AG04450 (cell line): ENCODE data around the gene MOCS2. TPM values are rescaled to one million over a fixed set of nuclear protein-coding genes. Genes with fewer than 3 reads are reported as not detected.
A peak's percentile ranks its signal among the peaks of the same experiment; 100 is the strongest.

ENCODE experiments used
- CTCF ChIA-PET: fragments of 300-600, 350-600 bp; formaldehyde crosslinking; extraction: SDS; loops from one replicate; lab custom pipeline; 2022; ENCODE audit warnings: antibody characterized with exemption, inconsistent platforms; lab: Charles Lee
- POLR2A ChIA-PET: fragments of 350-600 bp; formaldehyde crosslinking; extraction: SDS; loops from one replicate; lab custom pipeline; 2021; ENCODE audit warnings: antibody characterized with exemption, inconsistent platforms; lab: Yijun Ruan, JAX
- DNase-seq: peaks from one replicate; pipeline ENCODE4 v3.0.0-alpha.2; 2011; ENCODE audit warnings: low read depth, low spot score
- H3K27ac ChIP-seq: one replicate; pipeline ENCODE4 v1.5.1; 2012; ENCODE audit warnings: low read depth, low read length, control low read depth
- H3K27me3 ChIP-seq: one replicate; pipeline ENCODE4 v1.6.0; 2012; ENCODE audit warnings: low read length; ENCODE audit not compliant: control insufficient read depth, insufficient read depth
- H3K4me3 ChIP-seq: 2 replicates; pipeline ENCODE4 v1.5.1; 2011; ENCODE audit warnings: mild to moderate bottlenecking, low read depth, low read length, control low read depth
- H3K9me3 ChIP-seq: 2 replicates; pipeline ENCODE4 v1.5.1; 2012; ENCODE audit warnings: low read length; ENCODE audit not compliant: control insufficient read depth, insufficient read depth
- polyA minus RNA-seq: library from RNA; depleted of rRNA, polyadenylated mRNA; stranded (reverse); fragments of >200 nt; gene quantifications from 2 replicates; pipeline ENCODE4 v1.2.3, GENCODE V29; 2011; rRNA and poly(A)+ RNA removed
- polyA plus RNA-seq: library from polyadenylated mRNA; depleted of rRNA; stranded (reverse); fragments of >200 nt; gene quantifications from 2 replicates; pipeline ENCODE4 v1.2.3, GENCODE V29; 2011; rRNA removed
- TF ChIP-seq, protein P1 (sequence below): IDR thresholded peaks from 2 replicates; pipeline ENCODE4 v1.5.1; 2011; ENCODE audit warnings: low read depth, low read length, control low read depth, inconsistent platforms

The MOCS2 gene, protein sequence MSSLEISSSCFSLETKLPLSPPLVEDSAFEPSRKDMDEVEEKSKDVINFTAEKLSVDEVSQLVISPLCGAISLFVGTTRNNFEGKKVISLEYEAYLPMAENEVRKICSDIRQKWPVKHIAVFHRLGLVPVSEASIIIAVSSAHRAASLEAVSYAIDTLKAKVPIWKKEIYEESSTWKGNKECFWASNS
- 53.3 and 79.6 TPM in 2 replicates for polyA plus RNA-seq
- polyA minus RNA-seq: 13.0 and 19.1 TPM in 2 replicates

GRCh38 chr5:53109443-53110127 is at the start of gene MOCS2:
Gene MOCS2 (minus strand): TSS chr5:53109757. CDS start chr5:53107174, 2,583 bp downstream.
- ChIA-PET POLR2A (interaction anchor here (0.6 kb wide), 1 partner anchor 376 kb away, joined by 3 read pairs; no protein-coding TSS in a partner anchor), CTCF (interaction anchor here (1.0 to 2.4 kb wide), 3 partner anchors 161 to 1134 kb away, joined by 3 to 9 read pairs (median 5); no protein-coding TSS in a partner anchor)
- TF ChIP-seq, protein P1, sequence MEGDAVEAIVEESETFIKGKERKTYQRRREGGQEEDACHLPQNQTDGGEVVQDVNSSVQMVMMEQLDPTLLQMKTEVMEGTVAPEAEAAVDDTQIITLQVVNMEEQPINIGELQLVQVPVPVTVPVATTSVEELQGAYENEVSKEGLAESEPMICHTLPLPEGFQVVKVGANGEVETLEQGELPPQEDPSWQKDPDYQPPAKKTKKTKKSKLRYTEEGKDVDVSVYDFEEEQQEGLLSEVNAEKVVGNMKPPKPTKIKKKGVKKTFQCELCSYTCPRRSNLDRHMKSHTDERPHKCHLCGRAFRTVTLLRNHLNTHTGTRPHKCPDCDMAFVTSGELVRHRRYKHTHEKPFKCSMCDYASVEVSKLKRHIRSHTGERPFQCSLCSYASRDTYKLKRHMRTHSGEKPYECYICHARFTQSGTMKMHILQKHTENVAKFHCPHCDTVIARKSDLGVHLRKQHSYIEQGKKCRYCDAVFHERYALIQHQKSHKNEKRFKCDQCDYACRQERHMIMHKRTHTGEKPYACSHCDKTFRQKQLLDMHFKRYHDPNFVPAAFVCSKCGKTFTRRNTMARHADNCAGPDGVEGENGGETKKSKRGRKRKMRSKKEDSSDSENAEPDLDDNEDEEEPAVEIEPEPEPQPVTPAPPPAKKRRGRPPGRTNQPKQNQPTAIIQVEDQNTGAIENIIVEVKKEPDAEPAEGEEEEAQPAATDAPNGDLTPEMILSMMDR: no peak

GRCh38 chr5:53151713-53152458 is 42.3 kb upstream of the MOCS2 start:
- peak; percentile 87 for DNase-seq
- H3K9me3 ChIP-seq: no peaks in the 10 kb centered on the region
- CTCF ChIA-PET: interaction anchor here (0.8 to 2.1 kb wide), 4 partner anchors 179 to 1091 kb away, joined by 3 to 5 read pairs (median 3); no protein-coding TSS in a partner anchor
- no peaks in the 10 kb centered on the region for H3K27me3 ChIP-seq
- no peak overlapping the region for H3K27ac ChIP-seq
- H3K4me3 ChIP-seq: no peak overlapping the region
- POLR2A ChIA-PET: no interaction called here
- TF ChIP-seq, protein P1: no peak

More at GRCh38 chr5:53109443-53110127, at the start of gene MOCS2:
- DNase-seq: peak; percentile 79
- H3K27me3 ChIP-seq: no peaks in the 10 kb centered on the region
- no peak within 1 kb of the TSS for H3K27ac ChIP-seq
- H3K9me3 ChIP-seq: no peaks in the 10 kb centered on the region; the same call in 1 of the 2 replicates
- peak within 1 kb of the TSS; percentile 89 for H3K4me3 ChIP-seq

- Histone ChIP-seq H3K4me3 (no peak overlapping the region), H3K9me3 (no peaks in the 10 kb centered on the region), H3K27me3 (no peaks in the 10 kb centered on the region), H3K27ac (no peak overlapping the region)
- ChIA-PET POLR2A (no interaction called here), CTCF (interaction anchor here (0.6 to 1.5 kb wide), 2 partner anchors 78 to 1096 kb away, joined by 3 to 5 read pairs; no protein-coding TSS in a partner anchor)
- DNase-seq: no peak
- TF ChIP-seq, protein P1: no peak
These were observed 23.5 kb upstream of the MOCS2 start for GRCh38 chr5:53133020-53133419.

DNA sequence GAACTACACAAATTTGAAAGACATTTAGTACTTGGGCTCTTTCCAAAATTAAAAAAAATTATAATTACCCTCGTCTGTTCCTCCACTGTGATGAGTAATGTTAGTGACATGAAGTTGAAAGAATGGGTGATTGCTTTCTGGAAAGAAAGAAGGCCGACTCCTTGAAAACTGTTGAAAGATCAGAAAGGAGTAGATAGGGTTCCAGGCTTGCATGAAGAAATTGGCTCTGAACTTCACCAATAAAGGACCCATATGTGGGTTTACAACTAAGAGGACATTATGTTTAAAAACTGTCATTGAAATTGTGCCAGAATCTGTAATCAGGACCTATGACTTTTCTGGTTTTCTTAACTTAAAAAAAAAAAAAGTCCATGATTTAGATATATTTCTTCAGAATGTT is 20.7 kb upstream of the MOCS2 start:
- no peaks in the 10 kb centered on the region for H3K9me3 ChIP-seq
- no peaks in the 10 kb centered on the region for H3K27me3 ChIP-seq
- H3K4me3 ChIP-seq: no peak overlapping the region
- TF ChIP-seq, protein P1: no peak
- no peak overlapping the region for H3K27ac ChIP-seq
- no peak for DNase-seq
- POLR2A ChIA-PET: no interaction called here
- CTCF ChIA-PET: interaction anchor here (1.0 kb wide), 1 partner anchor 1104 kb away, joined by 5 read pairs; no protein-coding TSS in a partner anchor
